Naive thymus-derived CD8-positive, alpha-beta T cell (primary cell): ENCODE data around the gene NPHP4. TPM values are rescaled to one million over a fixed set of nuclear protein-coding genes. Genes with fewer than 3 reads are reported as not detected.
A peak's percentile ranks its signal among the peaks of the same experiment; 100 is the strongest.

Experiments
- ATAC-seq, 2 donors: fragments of 150-1000 bp; cut with Tn5 transposase in 1 of 2; sonication (Bioruptor Pico), chemical (Tn5 transposase) in 1 of 2; 1 replicate in 1 of 2; 2 replicates in 1 of 2; pipeline ENCODE4 v1.10.0; 2021; ENCODE audit warnings: mild to moderate bottlenecking in 2 of 2, moderate library complexity in 2 of 2
- POLR2A ChIA-PET: fragments of 350-600 bp; sonication (Branson Sonifier 250); formaldehyde crosslinking; loops from one replicate; lab custom pipeline; 2021; ENCODE audit warnings: antibody characterized with exemption; lab: Charles Lee
- DNase-seq, 10 donors: peaks; one replicate each; pipeline versions ENCODE4 v3.0.0 to v3.0.0-alpha.2; 2020 to 2022
- H3K27ac Mint-ChIP-seq, 10 donors: one replicate each; pipeline ENCODE4 v1.8.0; 2020 to 2022; ENCODE audit warnings: mild to moderate bottlenecking in 10 of 10, mixed read lengths in 10 of 10, moderate library complexity in 4 of 10, inconsistent platforms in 1 of 10
- H3K27me3 Mint-ChIP-seq, 5 donors: one replicate each; pipeline ENCODE4 v1.8.0; 2021 to 2022; ENCODE audit warnings: mixed read lengths in 5 of 5
- H3K36me3 Mint-ChIP-seq, 3 donors: one replicate each; pipeline ENCODE4 v1.8.0; 2020 to 2022; ENCODE audit warnings: mixed read lengths in 3 of 3, mild to moderate bottlenecking in 2 of 3, inconsistent platforms in 1 of 3
- H3K4me1 Mint-ChIP-seq, 4 donors: one replicate each; pipeline ENCODE4 v1.8.0; 2021 to 2022; ENCODE audit warnings: mixed read lengths in 4 of 4
- H3K4me3 Mint-ChIP-seq, 10 donors: one replicate each; pipeline ENCODE4 v1.8.0; 2020 to 2022; ENCODE audit warnings: mild to moderate bottlenecking in 10 of 10, mixed read lengths in 10 of 10, moderate library complexity in 6 of 10, inconsistent platforms in 1 of 10
- H3K9me3 Mint-ChIP-seq, 9 donors: one replicate each; pipeline ENCODE4 v1.8.0; 2020 to 2022; ENCODE audit warnings: mixed read lengths in 9 of 9, mild to moderate bottlenecking in 3 of 9, inconsistent platforms in 1 of 9, moderate library complexity in 1 of 9
- polyA plus RNA-seq, 3 donors: library from polyadenylated mRNA; unstranded; fragments of 300-500 nt; fragmentation: Illumina TruSeq; gene quantifications; one replicate each; pipeline ENCODE4 v1.2.3, GENCODE V29; 2021
- total RNA-seq, 8 experiments: library from RNA in 2 of 8; stranded (reverse) in 2 of 8; gene quantifications; one replicate each; pipeline ENCODE4 v1.2.3 and lab custom pipeline; 2021 to 2026

NPHP4 gene
- total and polyA plus RNA-seq, 5 experiments from 2014 or later: 0.14 to 6.3 (median 0.97) TPM

GRCh38 chr1:6033124-6033523 is 40.9 kb upstream of the NPHP4 start:
- Mint-ChIP-seq H3K27ac (peak overlapping the region; percentile 11 to 91 (median 54)), H3K36me3 (peaks cover 0 to 63% (median 8%) of the 10 kb centered on the region in 3 donors), H3K4me1 (peaks cover 48 to 98% (median 92%) of the 10 kb centered on the region in 4 donors), H3K9me3 (no peaks in the 10 kb centered on the region), H3K4me3 (peak overlapping the region in 8 of 10 donors; percentile 2 to 81 (median 34)), H3K27me3 (no peaks in the 10 kb centered on the region)
- POLR2A ChIA-PET: no interaction called here
- DNase-seq: no peak
- no peak for ATAC-seq

- peak overlapping the region; percentile 20 to 99 (median 68) for H3K4me3 Mint-ChIP-seq
- POLR2A ChIA-PET: interaction anchor here (0.6 to 8.0 kb wide), 2 partner anchors 37 to 338 kb away, joined by 3 to 133 read pairs; partner anchors contain the start of gene NPHP4
- peaks cover 0 to 44% (median 8%) of the 10 kb centered on the region in 3 donors for H3K36me3 Mint-ChIP-seq
- H3K27me3 Mint-ChIP-seq: no peaks in the 10 kb centered on the region
- H3K27ac Mint-ChIP-seq: peak overlapping the region; percentile 0 to 99 (median 74)
- no peaks in the 10 kb centered on the region for H3K9me3 Mint-ChIP-seq
- DNase-seq (no peak), ATAC-seq (no peak)
- H3K4me1 Mint-ChIP-seq: peaks cover 55 to 93% (median 88%) of the 10 kb centered on the region in 4 donors
Measured at GRCh38 chr1:6030547-6031261, 38.5 kb upstream of the NPHP4 start.

- ATAC-seq: no peak
- Mint-ChIP-seq H3K9me3 (no peaks in the 10 kb centered on the region), H3K4me3 (peak overlapping the region; percentile 2 to 99 (median 68)), H3K27me3 (no peaks in the 10 kb centered on the region), H3K4me1 (peaks cover 52 to 92% (median 87%) of the 10 kb centered on the region in 4 donors), H3K27ac (peak overlapping the region; percentile 0 to 99 (median 74)), H3K36me3 (peaks cover 0 to 39% (median 7%) of the 10 kb centered on the region in 3 donors)
- POLR2A ChIA-PET: interaction anchor here (8.0 kb wide), 1 partner anchor 36 kb away, joined by 133 read pairs; the partner anchor contains the start of gene NPHP4
- no peak for DNase-seq
Measured at GRCh38 chr1:6030132-6030531, 37.9 kb upstream of the NPHP4 start.

GRCh38 chr1:6029351-6029750 is 37.1 kb upstream of the NPHP4 start:
- Mint-ChIP-seq H3K4me1 (peaks cover 48 to 88% (median 83%) of the 10 kb centered on the region in 4 donors), H3K36me3 (peaks cover 0 to 32% (median 5%) of the 10 kb centered on the region in 3 donors), H3K4me3 (peak overlapping the region in 9 of 10 donors; percentile 20 to 99 (median 77)), H3K27ac (peak overlapping the region; percentile 20 to 99 (median 88)), H3K9me3 (no peaks in the 10 kb centered on the region), H3K27me3 (no peaks in the 10 kb centered on the region)
- POLR2A ChIA-PET: interaction anchor here (8.0 kb wide), 1 partner anchor 36 kb away, joined by 133 read pairs; the partner anchor contains the start of gene NPHP4
- DNase-seq (no peak), ATAC-seq (no peak)

GRCh38 chr1:6028042-6028850 is 36.0 kb upstream of the NPHP4 start:
- peaks cover 47 to 77% (median 76%) of the 10 kb centered on the region in 4 donors for H3K4me1 Mint-ChIP-seq

GRCh38 chr1:6027591-6027990 is 35.4 kb upstream of the NPHP4 start:
- POLR2A ChIA-PET: interaction anchor here (1.4 to 8.0 kb wide), 3 partner anchors 9 to 34 kb away, joined by 5 to 133 read pairs (median 10); partner anchors contain the start of gene NPHP4
- Mint-ChIP-seq H3K27ac (peak overlapping the region; percentile 79 to 99 (median 96)), H3K27me3 (no peaks in the 10 kb centered on the region), H3K9me3 (no peaks in the 10 kb centered on the region), H3K36me3 (peaks cover 0 to 27% (median 5%) of the 10 kb centered on the region in 3 donors), H3K4me3 (peak overlapping the region; percentile 85 to 99 (median 93)), H3K4me1 (peaks cover 40 to 70% (median 70%) of the 10 kb centered on the region in 4 donors)
- ATAC-seq (no peak), DNase-seq (peak in 1 of 10 donors; percentile 60)

More at GRCh38 chr1:6028042-6028850, 36.0 kb upstream of the NPHP4 start:
- POLR2A ChIA-PET: interaction anchor here (0.6 to 8.0 kb wide), 5 partner anchors 10 to 581 kb away, joined by 3 to 133 read pairs (median 5); partner anchors contain the start of gene NPHP4
- H3K36me3 Mint-ChIP-seq: peaks cover 0 to 30% (median 5%) of the 10 kb centered on the region in 3 donors
- ATAC-seq (peak; percentile 47 to 73), DNase-seq (peak in 9 of 10 donors; percentile 39 to 83 (median 74))
- peak overlapping the region; percentile 85 to 99 (median 93) for H3K4me3 Mint-ChIP-seq
- no peaks in the 10 kb centered on the region for H3K27me3 Mint-ChIP-seq
- H3K27ac Mint-ChIP-seq: peak overlapping the region; percentile 79 to 99 (median 96)
- no peaks in the 10 kb centered on the region for H3K9me3 Mint-ChIP-seq

GRCh38 chr1:6026095-6026809 is 34.0 kb upstream of the NPHP4 start:
- Mint-ChIP-seq H3K36me3 (peaks cover 0 to 16% (median 5%) of the 10 kb centered on the region in 3 donors), H3K27ac (peak overlapping the region; percentile 79 to 99 (median 96)), H3K27me3 (no peaks in the 10 kb centered on the region), H3K9me3 (peaks cover 0 to 12% (median 0%) of the 10 kb centered on the region in 9 donors), H3K4me1 (peaks cover 40 to 60% (median 56%) of the 10 kb centered on the region in 4 donors), H3K4me3 (peak overlapping the region; percentile 85 to 99 (median 93))
- ATAC-seq (peak; percentile 84 to 90), DNase-seq (peak; percentile 82 to 95 (median 89))
- POLR2A ChIA-PET: interaction anchor here (0.6 to 8.0 kb wide), 10 partner anchors 8 to 454 kb away, joined by 3 to 133 read pairs (median 4); partner anchors contain the start of gene NPHP4

GRCh38 chr1:6025269-6026094 is 33.3 kb upstream of the NPHP4 start:
- no peak for DNase-seq
- Mint-ChIP-seq H3K27ac (peak overlapping the region; percentile 79 to 99 (median 96)), H3K36me3 (peaks cover 0 to 14% (median 2%) of the 10 kb centered on the region in 3 donors), H3K4me3 (peak overlapping the region; percentile 85 to 99 (median 93)), H3K27me3 (no peaks in the 10 kb centered on the region), H3K4me1 (peaks cover 32 to 52% (median 49%) of the 10 kb centered on the region in 4 donors), H3K9me3 (peaks cover 0 to 13% (median 0%) of the 10 kb centered on the region in 9 donors)
- POLR2A ChIA-PET: interaction anchor here (0.8 to 8.0 kb wide), 7 partner anchors 10 to 57 kb away, joined by 3 to 133 read pairs (median 3); partner anchors contain the start of gene NPHP4
- no peak for ATAC-seq

GRCh38 chr1:6024376-6024775 is 32.2 kb upstream of the NPHP4 start:
- Mint-ChIP-seq H3K36me3 (peaks cover 0 to 17% (median 5%) of the 10 kb centered on the region in 3 donors), H3K4me3 (peak overlapping the region in 1 of 10 donors; percentile 96), H3K9me3 (peaks cover 0 to 13% (median 0%) of the 10 kb centered on the region in 9 donors), H3K27me3 (no peaks in the 10 kb centered on the region), H3K27ac (peak overlapping the region in 4 of 10 donors; percentile 19 to 99 (median 88)), H3K4me1 (peaks cover 27 to 41% (median 38%) of the 10 kb centered on the region in 4 donors)
- ATAC-seq: no peak
- POLR2A ChIA-PET: interaction anchor here (8.0 kb wide), 1 partner anchor 31 kb away, joined by 133 read pairs; the partner anchor contains the start of gene NPHP4
- DNase-seq: no peak

GRCh38 chr1:6023346-6023745 is 31.1 kb upstream of the NPHP4 start:
- Mint-ChIP-seq H3K27ac (peak overlapping the region in 2 of 10 donors; percentile 21 to 41), H3K4me1 (peaks cover 24 to 31% (median 27%) of the 10 kb centered on the region in 4 donors), H3K27me3 (no peaks in the 10 kb centered on the region), H3K4me3 (no peak overlapping the region), H3K36me3 (peaks cover 0 to 7% (median 5%) of the 10 kb centered on the region in 3 donors), H3K9me3 (peaks cover 0 to 13% (median 0%) of the 10 kb centered on the region in 9 donors)
- ATAC-seq (no peak), DNase-seq (no peak)
- POLR2A ChIA-PET: interaction anchor here (8.0 kb wide), 1 partner anchor 30 kb away, joined by 133 read pairs; the partner anchor contains the start of gene NPHP4
